B cell (primary cell): ENCODE measurements around the gene NCMAP. TPM values are rescaled to one million over a fixed set of nuclear protein-coding genes. Genes with fewer than 3 reads are reported as not detected.
A peak's percentile ranks its signal among the peaks of the same experiment; 100 is the strongest.

Experiments used
- ATAC-seq: fragments of 200-7000 bp; cut with Tn5 transposase; one replicate; pipeline ENCODE4 v1.10.0; 2021; ENCODE audit warnings: low read depth, mild to moderate bottlenecking, moderate number of reproducible peaks, moderate library complexity
- CTCF ChIA-PET: fragments of 350-600 bp; sonication (Branson Sonifier 250); formaldehyde crosslinking; loops from one replicate; lab custom pipeline; 2021; ENCODE audit warnings: antibody characterized with exemption, inconsistent platforms; lab: Charles Lee
- POLR2A ChIA-PET: fragments of 350-600 bp; sonication (Branson Sonifier 250); formaldehyde crosslinking; loops from one replicate; lab custom pipeline; 2021; ENCODE audit warnings: antibody characterized with exemption; lab: Charles Lee
- DNase-seq: peaks from one replicate; pipeline ENCODE4 v3.0.0; 2013
- H2AFZ ChIP-seq: 2 replicates; pipeline ENCODE4 v1.6.1; 2012; ENCODE audit warnings: mild to moderate bottlenecking, low read depth, low read length; ENCODE audit not compliant: insufficient read depth, poor library complexity, severe bottlenecking
- H3K27ac ChIP-seq, 2 donors: 1 replicate in 1 of 2; 2 replicates in 1 of 2; pipeline ENCODE4 v1.5.1; 2012 to 2013; ENCODE audit warnings: low read length in 2 of 2, mild to moderate bottlenecking in 2 of 2, moderate library complexity in 1 of 2
- H3K27me3 ChIP-seq, 4 experiments: fragments of 200-600 bp in 1 of 4; sonication (generic) in 1 of 4; replicated peaks in 1 of 4; 1 replicate in 2 of 4; 2 replicates in 2 of 4; pipeline versions ENCODE4 v1.6.1 to v1.7.0; 2013 to 2016; ENCODE audit warnings: low read length in 3 of 4, mild to moderate bottlenecking in 2 of 4, mixed read lengths in 1 of 4, moderate library complexity in 1 of 4; ENCODE audit not compliant: insufficient read depth in 4 of 4, control insufficient read depth in 3 of 4; ENCODE audit errors: control extremely low read depth in 1 of 4
- H3K36me3 ChIP-seq, 2 experiments: replicated peaks in 1 of 2; 1 replicate in 1 of 2; 2 replicates in 1 of 2; pipeline versions ENCODE4 v1.6.1 to v1.7.1; 2013; ENCODE audit warnings: low read length in 1 of 2; ENCODE audit not compliant: insufficient read depth in 2 of 2, control insufficient read depth in 1 of 2; ENCODE audit errors: control extremely low read depth in 1 of 2, extremely low read depth in 1 of 2
- H3K4me1 ChIP-seq, 2 donors: fragments of 200-600 bp in 1 of 2; sonication (generic) in 1 of 2; 1 replicate in 1 of 2; 2 replicates in 1 of 2; pipeline versions ENCODE4 v1.5.1 to v1.6.1; 2013 to 2017; ENCODE audit warnings: low read length in 2 of 2; ENCODE audit not compliant: control insufficient read depth in 2 of 2, insufficient read depth in 2 of 2
- H3K4me2 ChIP-seq: replicated peaks from 2 replicates; pipeline ENCODE3; 2012; ENCODE audit warnings: mild to moderate bottlenecking, low read depth, low read length; ENCODE audit not compliant: poor library complexity, severe bottlenecking
- H3K4me3 ChIP-seq, 5 experiments: fragments of 200-600 bp in 1 of 5; sonication (generic) in 1 of 5; 1 replicate in 3 of 5; 2 replicates in 2 of 5; pipeline versions ENCODE4 v1.5.1 to v1.7.0; 2011 to 2016; ENCODE audit warnings: low read length in 4 of 5, mild to moderate bottlenecking in 4 of 5, low read depth in 2 of 5, control low read depth in 1 of 5, moderate library complexity in 1 of 5; ENCODE audit not compliant: insufficient read depth in 1 of 5; ENCODE audit errors: control extremely low read depth in 1 of 5, extremely low read depth in 1 of 5
- H3K79me2 ChIP-seq: fragments of 200-600 bp; sonication (generic); one replicate; pipeline ENCODE4 v1.6.0; 2016; ENCODE audit warnings: low read length; ENCODE audit not compliant: control insufficient read depth, insufficient read depth
- H3K9ac ChIP-seq: fragments of 200-600 bp; sonication (generic); 2 replicates; pipeline ENCODE4 v1.6.1; 2017; ENCODE audit warnings: mild to moderate bottlenecking, low read length, moderate library complexity
- H3K9me3 ChIP-seq, 3 donors: one replicate each; pipeline versions ENCODE4 v1.6.1 to v1.7.1; 2013; ENCODE audit warnings: low read length in 2 of 3; ENCODE audit not compliant: control insufficient read depth in 2 of 3, insufficient read depth in 1 of 3; ENCODE audit errors: control extremely low read depth in 1 of 3
- H4K20me1 ChIP-seq: 2 replicates; pipeline ENCODE4 v1.6.0; 2012; ENCODE audit warnings: mild to moderate bottlenecking, low read length; ENCODE audit not compliant: insufficient read depth, control insufficient read depth, poor library complexity, severe bottlenecking
- H3K27ac Mint-ChIP-seq: one replicate; pipeline ENCODE4 v1.8.0; 2021; ENCODE audit warnings: mixed read lengths
- H3K27me3 Mint-ChIP-seq: one replicate; pipeline ENCODE4 v1.8.0; 2021; ENCODE audit warnings: mixed read lengths
- H3K4me1 Mint-ChIP-seq: one replicate; pipeline ENCODE4 v1.8.0; 2021; ENCODE audit warnings: mixed read lengths
- H3K4me3 Mint-ChIP-seq: one replicate; pipeline ENCODE4 v1.8.0; 2021; ENCODE audit warnings: mixed read lengths
- H3K9me3 Mint-ChIP-seq: one replicate; pipeline ENCODE4 v1.8.0; 2022; ENCODE audit warnings: mixed read lengths; ENCODE audit not compliant: insufficient read depth
- CTCF ChIP-seq: fragments of 200-600 bp; IDR thresholded peaks from one replicate; pipeline ENCODE4 v1.8.0; 2022; ENCODE audit warnings: antibody characterized with exemption, mild to moderate bottlenecking
- EZH2 ChIP-seq: IDR thresholded peaks from 2 replicates; pipeline ENCODE4 v1.6.1; 2012; ENCODE audit warnings: borderline replicate concordance, low read depth, mild to moderate bottlenecking, moderate library complexity, low read length; ENCODE audit not compliant: insufficient read depth, poor library complexity, severe bottlenecking
- WGBS: methylation state at CpG from one replicate; pipeline ENCODE4 v1.1.5; 2013; ENCODE audit warnings: missing lambda C conversion rate; ENCODE audit not compliant: insufficient coverage; 5-methylcytosine and 5-hydroxymethylcytosine counted together
- intact Hi-C: fragments of 100-400 bp; cut with micrococcal nuclease; formaldehyde crosslinking; loops from one replicate; pipeline ENCODE4 v1.10.0; 2022
- polyA plus RNA-seq: library from polyadenylated mRNA; depleted of rRNA; stranded (reverse); fragments of >200 nt; gene quantifications from 2 replicates; pipeline ENCODE4 v1.2.3, GENCODE V29; 2012
- total RNA-seq, 2 donors: library from RNA; stranded (reverse); fragments of 120-200 nt in 1 of 2; gene quantifications; 1 replicate in 1 of 2; 2 replicates in 1 of 2; pipeline versions ENCODE4 v1.2.3 to v1.2.4, GENCODE V29; 2013 to 2022

Gene NCMAP
- total and polyA plus RNA-seq, 2 donors (not counting 1 experiment from before 2014, with no cell fraction given), result not detected

GRCh38 chr1:24636661-24637357, 80.9 kb downstream of the NCMAP start:
- Histone ChIP-seq H4K20me1 (no peaks in the 10 kb centered on the region), H3K4me3 (no peak overlapping the region), H3K27ac (no peak overlapping the region), H3K27me3 (peaks cover 0 to 3% (median 0%) of the 10 kb centered on the region in 4 experiments), H3K36me3 (no peaks in the 10 kb centered on the region), H3K9ac (no peak overlapping the region), H3K4me1 (peaks cover 5 to 6% of the 10 kb centered on the region in 2 donors), H3K9me3 (no peaks in the 10 kb centered on the region), H2AFZ (no peak overlapping the region), H3K79me2 (peaks cover 3% of the 10 kb centered on the region), H3K4me2 (no peak overlapping the region)
- Mint-ChIP-seq H3K9me3 (no peaks in the 10 kb centered on the region), H3K27ac (no peak overlapping the region), H3K4me1 (peaks cover 8% of the 10 kb centered on the region), H3K4me3 (no peak overlapping the region), H3K27me3 (peaks cover 8% of the 10 kb centered on the region)
- no peak for TF ChIP-seq CTCF
- intact Hi-C loops, result no loop called here
- DNase-seq, result no peak
- WGBS, result no CpG with 5 or more reads among the region's 3 CpGs
- ChIA-PET POLR2A (no interaction called here), CTCF (interaction anchor here (1.0 to 6.9 kb wide), 5 partner anchors 50 to 565 kb away, joined by 3 to 51 read pairs (median 4); no protein-coding TSS in a partner anchor)
- no peak for ATAC-seq

- Histone ChIP-seq H3K4me3 (no peak overlapping the region), H3K27me3 (no peaks in the 10 kb centered on the region), H3K4me2 (no peak overlapping the region), H3K36me3 (no peaks in the 10 kb centered on the region), H3K27ac (no peak overlapping the region), H3K9ac (no peak overlapping the region), H3K9me3 (no peaks in the 10 kb centered on the region), H4K20me1 (peaks cover 8% of the 10 kb centered on the region), H3K4me1 (peaks cover 10 to 12% of the 10 kb centered on the region in 2 donors), H2AFZ (no peak overlapping the region), H3K79me2 (peaks cover 14% of the 10 kb centered on the region)
- intact Hi-C loops, result no loop called here
- peaks cover 3% of the 10 kb centered on the region for H3K27me3 Mint-ChIP-seq
- no peak overlapping the region for H3K27ac Mint-ChIP-seq
- peak overlapping the region; percentile 3 for H3K4me3 Mint-ChIP-seq
- CTCF ChIA-PET, result interaction anchor here (0.7 to 6.9 kb wide), 3 partner anchors 248 to 452 kb away, joined by 3 to 51 read pairs (median 3); partner anchors contain the start of gene IFNLR1
- POLR2A ChIA-PET, result interaction anchor here (0.7 kb wide), 1 partner anchor 830 kb away, joined by 5 read pairs; no protein-coding TSS in a partner anchor
- TF ChIP-seq CTCF, result no peak
- TF ChIP-seq EZH2, result no peak
- DNase-seq (no peak), ATAC-seq (no peak)
- 100% methylated on average over 1 of the region's 2 CpGs for WGBS
- H3K4me1 Mint-ChIP-seq, result peaks cover 14% of the 10 kb centered on the region
- no peaks in the 10 kb centered on the region for H3K9me3 Mint-ChIP-seq
Observed at GRCh38 chr1:24639094-24639493, 83.2 kb downstream of the NCMAP start.
